ENCODE results near the gene C1orf198. TPM values are rescaled to one million over a fixed set of nuclear protein-coding genes. Genes with fewer than 3 reads are reported as not detected.

The C1orf198 gene
- total and polyA plus RNA-seq, 2 of the 8 experiments (the other 6 are each of a cell fraction or from before 2014, with no cell fraction given): 30.6 to 45.0 TPM

GRCh38 chr1:230895452-230895851, 27.1 kb upstream of the C1orf198 start:
- no peak overlapping the region for H2AK5ac ChIP-seq (ENCODE audit: low read depth, low read length)
- H2BK15ac ChIP-seq (ENCODE audit: low read length): no peak overlapping the region
- H2BK5ac ChIP-seq (ENCODE audit: low read depth, low read length): no peak overlapping the region
- no peaks in the 10 kb centered on the region for H3K79me1 ChIP-seq (ENCODE audit: low read depth, low read length)
- H4K91ac ChIP-seq (replicated peaks; ENCODE audit: insufficient read length, low read length): no peak overlapping the region
- H3K27me3 ChIP-seq (replicated peaks in 1 of 4; ENCODE audit: control insufficient read depth in 3 of 4, extremely low read depth in 1 of 4, insufficient read depth in 3 of 4, low read length in 3 of 4): no peaks in the 10 kb centered on the region
- no peak overlapping the region for H4K5ac ChIP-seq (ENCODE audit: insufficient read length, low read depth, low read length)
- no peak overlapping the region for H2BK120ac ChIP-seq (replicated peaks; ENCODE audit: low read depth, low read length)
- no peaks in the 10 kb centered on the region for H3K36me3 ChIP-seq (ENCODE audit: control insufficient read depth in 2 of 4, insufficient read depth in 4 of 4, low read length in 3 of 4)
- no peaks in the 10 kb centered on the region for H3K79me2 ChIP-seq (ENCODE audit: control insufficient read depth in 1 of 2, insufficient read depth in 2 of 2, low read length in 2 of 2)
- no peak overlapping the region for H3K4me2 ChIP-seq (ENCODE audit: insufficient read depth in 1 of 2, low read depth in 2 of 2, low read length in 2 of 2)
- DNase-seq (ENCODE audit: low read depth in 1 of 2, low spot score in 2 of 2) (no peak), FAIRE-seq (no peak)
- H2BK20ac ChIP-seq (ENCODE audit: low read length): no peak overlapping the region
- no peaks in the 10 kb centered on the region for H3K23me2 ChIP-seq (ENCODE audit: low read depth, low read length)
- H2AFZ ChIP-seq (ENCODE audit: low read length): no peak overlapping the region
- H4K20me1 ChIP-seq (replicated peaks in 1 of 2; ENCODE audit: control insufficient read depth in 1 of 2, insufficient read depth in 2 of 2, low read length in 2 of 2): no peaks in the 10 kb centered on the region
- H3K4me3 ChIP-seq (ENCODE audit: extremely low read depth in 1 of 4, insufficient read depth in 2 of 4, low read depth in 3 of 4, low read length in 4 of 4): no peak overlapping the region
- no peak overlapping the region for H3K4ac ChIP-seq (replicated peaks; ENCODE audit: insufficient read length, low read depth, low read length)
- H3K23ac ChIP-seq (ENCODE audit: insufficient read length): no peak overlapping the region
- H2BK12ac ChIP-seq (ENCODE audit: low read depth, low read length): no peak overlapping the region
- H3K56ac ChIP-seq (replicated peaks; ENCODE audit: insufficient read length, low read depth, low read length): no peak overlapping the region
- H3K27ac ChIP-seq (ENCODE audit: low read depth, low read length): no peak overlapping the region
- H3K4me1 ChIP-seq (replicated peaks in 1 of 4; ENCODE audit: control insufficient read depth in 3 of 4, insufficient read depth in 4 of 4, low read length in 3 of 4): no peaks in the 10 kb centered on the region; a peak in 1 of 7 replicates
- TF ChIP-seq RFX5 (IDR thresholded peaks at IDR 0.05; ENCODE audit: borderline replicate concordance, low read depth, low read length): no peak
- TF ChIP-seq, protein P1, sequence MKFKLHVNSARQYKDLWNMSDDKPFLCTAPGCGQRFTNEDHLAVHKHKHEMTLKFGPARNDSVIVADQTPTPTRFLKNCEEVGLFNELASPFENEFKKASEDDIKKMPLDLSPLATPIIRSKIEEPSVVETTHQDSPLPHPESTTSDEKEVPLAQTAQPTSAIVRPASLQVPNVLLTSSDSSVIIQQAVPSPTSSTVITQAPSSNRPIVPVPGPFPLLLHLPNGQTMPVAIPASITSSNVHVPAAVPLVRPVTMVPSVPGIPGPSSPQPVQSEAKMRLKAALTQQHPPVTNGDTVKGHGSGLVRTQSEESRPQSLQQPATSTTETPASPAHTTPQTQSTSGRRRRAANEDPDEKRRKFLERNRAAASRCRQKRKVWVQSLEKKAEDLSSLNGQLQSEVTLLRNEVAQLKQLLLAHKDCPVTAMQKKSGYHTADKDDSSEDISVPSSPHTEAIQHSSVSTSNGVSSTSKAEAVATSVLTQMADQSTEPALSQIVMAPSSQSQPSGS (IDR thresholded peaks at IDR 0.05; ENCODE audit: low read length): no peak
- TF ChIP-seq SP2 (IDR thresholded peaks at IDR 0.05; ENCODE audit: low read length): no peak
- no peaks in the 10 kb centered on the region for H3K9me3 ChIP-seq (ENCODE audit: insufficient read depth in 2 of 2, low read depth in 1 of 2, low read length in 1 of 2)
- H3K14ac ChIP-seq (ENCODE audit: insufficient read length): no peak overlapping the region
- 97% methylated on average over 2 of the region's 2 CpGs; no CpG with 5 or more reads in 1 of the 2 experiments for WGBS, 2 experiments (ENCODE audit: extremely low coverage in 1 of 2, insufficient coverage in 1 of 2, insufficient read length in 1 of 2, insufficient replicate concordance in 2 of 2, low coverage in 1 of 2, low lambda C conversion rate in 2 of 2, missing lambda C conversion rate in 1 of 2)
- no peak overlapping the region for H3K18ac ChIP-seq (ENCODE audit: extremely low read depth, low read length)
- ChIA-PET CTCF (ENCODE audit: partially characterized antibody) (interaction anchor here (0.6 to 1.6 kb wide), 9 partner anchors 9 to 257 kb away, joined by 3 to 4 read pairs (median 3); no protein-coding TSS in a partner anchor), POLR2A (ENCODE audit: partially characterized antibody) (interaction anchor here (0.6 to 1.6 kb wide), 2 partner anchors 26 to 599 kb away, joined by 3 to 4 read pairs; no protein-coding TSS in a partner anchor)
- no peak overlapping the region for H4K8ac ChIP-seq (ENCODE audit: extremely low read depth, insufficient read depth, low read length)
- H3K9ac ChIP-seq (replicated peaks in 1 of 4; ENCODE audit: extremely low read depth in 1 of 4, low read depth in 3 of 4, low read length in 3 of 4): no peak overlapping the region
